ENCODE measurements around the gene GSS. TPM values are rescaled to one million over a fixed set of nuclear protein-coding genes. Genes with fewer than 3 reads are reported as not detected.

GSS gene
- total RNA-seq, 1 experiment from 2014 or later: 53.5 TPM

DNA sequence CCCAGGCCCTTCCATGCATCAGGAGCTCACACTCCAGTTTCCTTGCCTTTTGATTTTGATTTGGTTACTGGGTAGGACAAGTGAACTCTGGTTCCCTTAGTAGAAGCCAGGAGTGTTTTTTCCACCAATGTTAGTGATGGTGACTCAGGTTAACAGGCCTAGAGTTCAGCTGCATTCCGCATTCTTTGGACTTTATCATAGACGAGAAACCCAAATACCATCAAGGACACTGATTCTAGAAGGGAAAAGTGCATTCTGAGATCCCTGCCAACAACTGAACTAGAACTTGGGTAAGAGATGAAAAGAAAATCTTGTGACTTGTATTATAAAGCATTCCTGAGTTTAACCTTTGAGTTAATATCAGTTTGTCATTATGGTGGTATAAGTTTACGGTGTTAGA lies 8.9 kb downstream of the GSS start:
- BruUV-seq (replicated peaks): no TSS peak
- no peak overlapping the region for H3K4me3 ChIP-seq (ENCODE audit: low read depth, low read length, poor library complexity, severe bottlenecking)
- H3K4me1 ChIP-seq (ENCODE audit: insufficient read depth, low read length, poor library complexity, severe bottlenecking): no peaks in the 10 kb centered on the region
- intact Hi-C loops (cut with micrococcal nuclease; ENCODE audit: unreplicated experiment): no loop called here
- H3K36me3 ChIP-seq (ENCODE audit: insufficient read depth, low read length, poor library complexity, severe bottlenecking): peaks cover 37% of the 10 kb centered on the region
- no peak overlapping the region for H3K27ac ChIP-seq (ENCODE audit: low read depth, low read length, poor library complexity, severe bottlenecking)
- H3K9me3 ChIP-seq (ENCODE audit: low read depth, low read length, poor library complexity, severe bottlenecking): no peaks in the 10 kb centered on the region
- POLR2A ChIA-PET (ENCODE audit: low non-redundant PET): no interaction called here
- TF ChIP-seq CTCF (conservative IDR thresholded peaks at IDR 0.05; ENCODE audit: low read depth, low read length) (no peak), EZH2 (IDR thresholded peaks at IDR 0.05; ENCODE audit: borderline replicate concordance, low read depth, low read length, poor library complexity, severe bottlenecking) (no peak)
- CTCF ChIA-PET: interaction anchor here (0.5 kb wide), 1 partner anchor 150 kb away, joined by 9 read pairs; no protein-coding TSS in a partner anchor
- DNase-seq (ENCODE audit: low spot score): no peak
- H3K27me3 ChIP-seq (replicated peaks; ENCODE audit: insufficient read depth, low read depth, low read length, poor library complexity): no peaks in the 10 kb centered on the region

- POLR2A ChIA-PET (ENCODE audit: low non-redundant PET): no interaction called here
- Histone ChIP-seq H3K4me1 (ENCODE audit: insufficient read depth, low read length, poor library complexity, severe bottlenecking) (no peaks in the 10 kb centered on the region), H3K27ac (ENCODE audit: low read depth, low read length, poor library complexity, severe bottlenecking) (no peak overlapping the region), H3K9me3 (ENCODE audit: low read depth, low read length, poor library complexity, severe bottlenecking) (no peaks in the 10 kb centered on the region), H3K36me3 (ENCODE audit: insufficient read depth, low read length, poor library complexity, severe bottlenecking) (peaks cover 46% of the 10 kb centered on the region), H3K4me3 (ENCODE audit: low read depth, low read length, poor library complexity, severe bottlenecking) (no peak overlapping the region), H3K27me3 (replicated peaks; ENCODE audit: insufficient read depth, low read depth, low read length, poor library complexity) (no peaks in the 10 kb centered on the region)
- intact Hi-C loops (cut with micrococcal nuclease; ENCODE audit: unreplicated experiment): no loop called here
- DNase-seq (ENCODE audit: low spot score): no peak
- TF ChIP-seq EZH2 (IDR thresholded peaks at IDR 0.05; ENCODE audit: borderline replicate concordance, low read depth, low read length, poor library complexity, severe bottlenecking) (no peak), CTCF (conservative IDR thresholded peaks at IDR 0.05; ENCODE audit: low read depth, low read length) (no peak)
- no TSS peak for BruUV-seq (replicated peaks)
- CTCF ChIA-PET: no interaction called here
Observed at GRCh38 chr20:34945315-34946077, 10.1 kb downstream of the GSS start.

DNA sequence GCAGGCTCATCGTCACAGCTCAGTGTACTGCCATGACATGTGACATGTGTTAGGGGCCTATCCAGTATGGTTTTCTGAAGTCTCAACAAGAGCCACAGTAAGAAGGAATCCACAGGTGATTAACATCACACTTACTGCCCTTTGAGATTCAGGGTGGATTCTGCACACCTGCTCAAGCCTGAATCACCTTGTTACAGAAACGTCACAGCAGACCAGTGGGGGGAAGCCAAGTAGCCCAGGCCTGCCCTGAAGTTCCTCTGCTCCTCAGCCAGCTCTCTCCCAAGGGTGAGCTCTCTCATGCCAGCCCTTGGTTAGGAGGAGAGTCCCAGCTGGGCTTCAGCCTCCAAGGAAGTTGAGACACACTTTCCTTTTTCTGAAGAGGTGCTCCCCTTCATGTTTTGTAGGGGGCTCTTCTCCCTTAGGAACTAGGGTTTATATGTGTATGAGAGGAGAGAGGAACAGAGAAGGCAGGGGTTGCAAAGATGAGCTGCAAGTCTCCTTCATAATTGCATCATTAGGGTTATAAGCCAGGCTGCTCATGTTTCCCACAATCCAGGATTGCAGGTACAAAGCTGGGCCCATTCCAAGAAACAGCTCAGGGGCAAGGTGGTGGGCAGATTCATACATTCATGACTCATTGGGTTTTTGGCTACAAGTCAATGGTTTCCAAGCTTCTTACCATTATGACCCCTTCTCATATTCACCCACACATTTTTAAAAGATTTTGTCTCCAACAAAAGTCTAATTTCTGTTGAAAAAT lies 11.6 kb downstream of the GSS start:
- CTCF ChIA-PET: no interaction called here
- Histone ChIP-seq H3K27ac (ENCODE audit: low read depth, low read length, poor library complexity, severe bottlenecking) (no peak overlapping the region), H3K27me3 (replicated peaks; ENCODE audit: insufficient read depth, low read depth, low read length, poor library complexity) (no peaks in the 10 kb centered on the region), H3K36me3 (ENCODE audit: insufficient read depth, low read length, poor library complexity, severe bottlenecking) (peaks cover 32% of the 10 kb centered on the region), H3K4me3 (ENCODE audit: low read depth, low read length, poor library complexity, severe bottlenecking) (no peak overlapping the region), H3K4me1 (ENCODE audit: insufficient read depth, low read length, poor library complexity, severe bottlenecking) (no peaks in the 10 kb centered on the region), H3K9me3 (ENCODE audit: low read depth, low read length, poor library complexity, severe bottlenecking) (no peaks in the 10 kb centered on the region)
- TF ChIP-seq EZH2 (IDR thresholded peaks at IDR 0.05; ENCODE audit: borderline replicate concordance, low read depth, low read length, poor library complexity, severe bottlenecking): no peak
- no peak for TF ChIP-seq CTCF (conservative IDR thresholded peaks at IDR 0.05; ENCODE audit: low read depth, low read length)
- POLR2A ChIA-PET (ENCODE audit: low non-redundant PET): interaction anchor here (0.7 kb wide), 1 partner anchor 68 kb away, joined by 3 read pairs; no protein-coding TSS in a partner anchor
- intact Hi-C loops (cut with micrococcal nuclease; ENCODE audit: unreplicated experiment): no loop called here
- DNase-seq (ENCODE audit: low spot score): no peak
- no TSS peak for BruUV-seq (replicated peaks)

Measured in A673 (cell line).